PC-3 (cell line): ENCODE measurements around the gene HUS1. TPM values are rescaled to one million over a fixed set of nuclear protein-coding genes. Genes with fewer than 3 reads are reported as not detected.

Experiments
- ATAC-seq: fragments of 200-7000 bp; cut with Tn5 transposase; 2 replicates; pipeline ENCODE4 v1.9.1; 2020; ENCODE audit warnings: mild to moderate bottlenecking, moderate library complexity
- BruUV-seq: library from RNA; stranded (reverse); fragments of 400-500 nt; replicated peaks from 2 replicates; lab custom pipeline; 2021; lab: Mats Ljungman, UMichigan
- CTCF ChIA-PET: fragments of 300-600 bp; sonication (Branson Sonifier 250); formaldehyde crosslinking; loops from one replicate; lab custom pipeline; 2022; ENCODE audit warnings: antibody characterized with exemption; lab: Charles Lee
- POLR2A ChIA-PET: fragments of 300-600 bp; sonication (Branson Sonifier 250); formaldehyde crosslinking; loops from one replicate; lab custom pipeline; 2022; ENCODE audit warnings: antibody characterized with exemption; ENCODE audit not compliant: unreplicated experiment; lab: Charles Lee
- DNase-seq: peaks from one replicate; pipeline ENCODE4 v3.0.0-alpha.2; 2015
- H2AFZ ChIP-seq: fragments of 300-600 bp; sonication (generic); 2 replicates; pipeline ENCODE4 v1.6.0; 2016; ENCODE audit warnings: antibody characterized with exemption, low read length
- H3F3A ChIP-seq: fragments of 300-600 bp; sonication (generic); one replicate; pipeline ENCODE4 v1.6.0; 2017; ENCODE audit warnings: antibody characterized with exemption, low read length, control low read depth, mild to moderate bottlenecking; ENCODE audit not compliant: unreplicated experiment
- H3K27ac ChIP-seq: fragments of 300-600 bp; sonication (generic); 2 replicates; pipeline ENCODE4 v1.5.1; 2016; ENCODE audit warnings: mild to moderate bottlenecking, low read length
- H3K27me3 ChIP-seq: fragments of 300-600 bp; sonication (generic); 2 replicates; pipeline ENCODE4 v1.6.1; 2016; ENCODE audit warnings: low read length, mixed read lengths
- H3K36me3 ChIP-seq: fragments of 300-600 bp; sonication (generic); 2 replicates; pipeline ENCODE4 v1.6.1; 2016; ENCODE audit warnings: low read depth, mixed run types, low read length, mixed read lengths
- H3K4me1 ChIP-seq: fragments of 300-600 bp; sonication (generic); 2 replicates; pipeline ENCODE4 v1.5.1; 2016; ENCODE audit warnings: low read length; ENCODE audit not compliant: insufficient read depth
- H3K4me2 ChIP-seq: fragments of 300-600 bp; sonication (generic); 2 replicates; pipeline ENCODE4 v1.6.0; 2016; ENCODE audit warnings: low read length
- H3K4me3 ChIP-seq: fragments of 300-600 bp; sonication (generic); 2 replicates; pipeline ENCODE4 v1.5.1; 2016; ENCODE audit warnings: mild to moderate bottlenecking, low read length, mixed read lengths
- H3K79me2 ChIP-seq: fragments of 300-600 bp; sonication (generic); 2 replicates; pipeline ENCODE4 v1.6.1; 2017; ENCODE audit warnings: low read length, mixed read lengths
- H3K9ac ChIP-seq: fragments of 300-600 bp; sonication (generic); 2 replicates; pipeline ENCODE4 v1.6.0; 2016; ENCODE audit warnings: mild to moderate bottlenecking, low read length
- H3K9me2 ChIP-seq: fragments of 300-600 bp; sonication (generic); replicated peaks from 2 replicates; pipeline ENCODE4 v1.6.1; 2016; ENCODE audit warnings: mixed run types, low read length, mixed read lengths
- H3K9me3 ChIP-seq: fragments of 300-600 bp; sonication (generic); 2 replicates; pipeline ENCODE4 v1.6.1; 2016; ENCODE audit warnings: low read length, mixed read lengths
- H4K20me1 ChIP-seq: fragments of 300-600 bp; sonication (generic); 2 replicates; pipeline ENCODE4 v1.6.1; 2016; ENCODE audit warnings: low read length, mixed read lengths
- CTCF ChIP-seq: fragments of 300-600 bp; sonication (generic); conservative IDR thresholded peaks from 2 replicates; pipeline ENCODE4 v1.5.1; 2017; ENCODE audit warnings: antibody characterized with exemption, low read depth, mild to moderate bottlenecking, low read length
- EZH2 ChIP-seq: fragments of 300-600 bp; sonication (generic); IDR thresholded peaks from one replicate; pipeline ENCODE4 v1.6.1; 2017; ENCODE audit warnings: antibody characterized with exemption, mild to moderate bottlenecking, low read length; ENCODE audit not compliant: unreplicated experiment
- EZH2phosphoT487 ChIP-seq: fragments of 300-600 bp; sonication (generic); IDR thresholded peaks from 2 replicates; pipeline ENCODE4 v1.6.1; 2018; ENCODE audit warnings: mild to moderate bottlenecking, antibody characterized with exemption, low read length, borderline replicate concordance
- intact Hi-C: fragments of 100-400 bp; cut with micrococcal nuclease; formaldehyde crosslinking; loops from 2 replicates; pipeline ENCODE4 v1.9.0; 2023
- total RNA-seq: library from RNA; depleted of rRNA; stranded (reverse); fragments of >200 nt; gene quantifications from 2 replicates; pipeline ENCODE4 v1.2.3, GENCODE V29; 2014

Gene HUS1
- total RNA-seq, 1 experiment from 2014 or later: 23.2 TPM

GRCh38 chr7:47948141-47948790, 31.1 kb downstream of the HUS1 start, which contains the start of gene PKD1L1:
TSS of gene PKD1L1 (minus strand) at chr7:47948466. CDS start at chr7:47948440, 26 bp downstream.
- Histone ChIP-seq H3K79me2 (no peaks in the 10 kb centered on the region), H3K4me1 (peaks cover 25% of the 10 kb centered on the region), H3K4me3 (no peak within 1 kb of the TSS), H4K20me1 (no peaks in the 10 kb centered on the region), H3K4me2 (no peak within 1 kb of the TSS), H3K9ac (no peak within 1 kb of the TSS), H3F3A (no peaks in the 10 kb centered on the region), H3K27me3 (no peaks in the 10 kb centered on the region), H3K9me3 (no peaks in the 10 kb centered on the region), H3K36me3 (no peaks in the 10 kb centered on the region), H3K27ac (no peak within 1 kb of the TSS), H2AFZ (no peak within 1 kb of the TSS), H3K9me2 (no peaks in the 10 kb centered on the region)
- ChIA-PET CTCF (interaction anchor here (1.2 kb wide), 1 partner anchor 207 kb away, joined by 3 read pairs; no protein-coding TSS in a partner anchor), POLR2A (no interaction called here)
- intact Hi-C loops: loop anchor here (10.0 kb wide), 1 partner anchor 683 kb away; no protein-coding TSS in a partner anchor
- ATAC-seq: no peak
- TF ChIP-seq EZH2phosphoT487 (no peak), EZH2 (no peak), CTCF (no peak)
- no peak for DNase-seq
- no TSS peak for BruUV-seq

- Histone ChIP-seq H3K36me3 (no peaks in the 10 kb centered on the region), H3K27ac (no peak overlapping the region), H3K9me2 (no peaks in the 10 kb centered on the region), H4K20me1 (no peaks in the 10 kb centered on the region), H3K27me3 (no peaks in the 10 kb centered on the region), H3K4me1 (peaks cover 24% of the 10 kb centered on the region), H3K9me3 (no peaks in the 10 kb centered on the region), H3F3A (no peaks in the 10 kb centered on the region), H3K4me2 (no peak overlapping the region), H3K4me3 (no peak overlapping the region), H2AFZ (no peak overlapping the region), H3K79me2 (no peaks in the 10 kb centered on the region), H3K9ac (no peak overlapping the region)
- TF ChIP-seq EZH2phosphoT487: no peak
- TF ChIP-seq EZH2: no peak
- ATAC-seq (no peak), DNase-seq (no peak)
- intact Hi-C loops: loop anchor here (10.0 kb wide), 1 partner anchor 683 kb away; no protein-coding TSS in a partner anchor
- CTCF ChIA-PET: interaction anchor here (1.2 kb wide), 1 partner anchor 208 kb away, joined by 3 read pairs; no protein-coding TSS in a partner anchor
- POLR2A ChIA-PET: no interaction called here
- no TSS peak for BruUV-seq
These were observed 32.1 kb downstream of the HUS1 start for GRCh38 chr7:47947355-47947749.

- DNase-seq (no peak), ATAC-seq (no peak)
- no peak overlapping the region for H3K9ac ChIP-seq
- no TSS peak for BruUV-seq
- H3K27me3 ChIP-seq: no peaks in the 10 kb centered on the region
- no peaks in the 10 kb centered on the region for H3K36me3 ChIP-seq
- H3K9me3 ChIP-seq: no peaks in the 10 kb centered on the region
- no peaks in the 10 kb centered on the region for H3F3A ChIP-seq
- CTCF ChIA-PET: interaction anchor here (1.2 kb wide), 1 partner anchor 208 kb away, joined by 3 read pairs; no protein-coding TSS in a partner anchor
- H3K9me2 ChIP-seq: no peaks in the 10 kb centered on the region
- intact Hi-C loops: loop anchor here (10.0 kb wide), 1 partner anchor 682 kb away; no protein-coding TSS in a partner anchor
- peaks cover 22% of the 10 kb centered on the region for H3K4me1 ChIP-seq
- H3K4me2 ChIP-seq: no peak overlapping the region
- no peak overlapping the region for H3K4me3 ChIP-seq
- POLR2A ChIA-PET: no interaction called here
- H4K20me1 ChIP-seq: no peaks in the 10 kb centered on the region
- no peak overlapping the region for H2AFZ ChIP-seq
- H3K79me2 ChIP-seq: no peaks in the 10 kb centered on the region
- TF ChIP-seq EZH2 (no peak), CTCF (no peak), EZH2phosphoT487 (no peak)
- no peak overlapping the region for H3K27ac ChIP-seq
These were observed 32.6 kb downstream of the HUS1 start for GRCh38 chr7:47946581-47947354.
